Measurements from ENCODE around the gene LRRC59. TPM values are rescaled to one million over a fixed set of nuclear protein-coding genes. Genes with fewer than 3 reads are reported as not detected.

The LRRC59 gene
- total and polyA plus RNA-seq, 4 donors = 21.4 to 136 (median 75.6) TPM

DNA sequence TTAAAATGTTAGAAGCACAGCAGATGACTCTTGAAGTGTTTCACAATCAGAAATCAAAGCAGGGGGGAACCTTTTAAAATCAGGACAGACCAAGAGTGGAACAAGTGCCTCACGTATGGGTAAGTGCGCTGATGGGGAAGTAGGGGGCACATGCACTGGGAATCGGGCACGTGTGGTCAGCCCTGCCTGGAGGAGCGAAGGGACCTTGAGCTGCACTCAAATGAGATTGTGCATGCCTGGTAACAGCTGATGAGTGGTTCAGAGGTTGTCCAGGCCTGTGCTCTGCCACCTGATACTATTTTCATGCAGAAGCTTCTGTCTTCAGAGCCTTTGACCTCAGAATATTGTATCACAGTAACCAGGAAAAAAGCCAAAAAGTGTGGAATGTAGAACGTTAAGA, 65.1 kb downstream of the LRRC59 start (continued):
- TF ChIP-seq, protein P1, sequence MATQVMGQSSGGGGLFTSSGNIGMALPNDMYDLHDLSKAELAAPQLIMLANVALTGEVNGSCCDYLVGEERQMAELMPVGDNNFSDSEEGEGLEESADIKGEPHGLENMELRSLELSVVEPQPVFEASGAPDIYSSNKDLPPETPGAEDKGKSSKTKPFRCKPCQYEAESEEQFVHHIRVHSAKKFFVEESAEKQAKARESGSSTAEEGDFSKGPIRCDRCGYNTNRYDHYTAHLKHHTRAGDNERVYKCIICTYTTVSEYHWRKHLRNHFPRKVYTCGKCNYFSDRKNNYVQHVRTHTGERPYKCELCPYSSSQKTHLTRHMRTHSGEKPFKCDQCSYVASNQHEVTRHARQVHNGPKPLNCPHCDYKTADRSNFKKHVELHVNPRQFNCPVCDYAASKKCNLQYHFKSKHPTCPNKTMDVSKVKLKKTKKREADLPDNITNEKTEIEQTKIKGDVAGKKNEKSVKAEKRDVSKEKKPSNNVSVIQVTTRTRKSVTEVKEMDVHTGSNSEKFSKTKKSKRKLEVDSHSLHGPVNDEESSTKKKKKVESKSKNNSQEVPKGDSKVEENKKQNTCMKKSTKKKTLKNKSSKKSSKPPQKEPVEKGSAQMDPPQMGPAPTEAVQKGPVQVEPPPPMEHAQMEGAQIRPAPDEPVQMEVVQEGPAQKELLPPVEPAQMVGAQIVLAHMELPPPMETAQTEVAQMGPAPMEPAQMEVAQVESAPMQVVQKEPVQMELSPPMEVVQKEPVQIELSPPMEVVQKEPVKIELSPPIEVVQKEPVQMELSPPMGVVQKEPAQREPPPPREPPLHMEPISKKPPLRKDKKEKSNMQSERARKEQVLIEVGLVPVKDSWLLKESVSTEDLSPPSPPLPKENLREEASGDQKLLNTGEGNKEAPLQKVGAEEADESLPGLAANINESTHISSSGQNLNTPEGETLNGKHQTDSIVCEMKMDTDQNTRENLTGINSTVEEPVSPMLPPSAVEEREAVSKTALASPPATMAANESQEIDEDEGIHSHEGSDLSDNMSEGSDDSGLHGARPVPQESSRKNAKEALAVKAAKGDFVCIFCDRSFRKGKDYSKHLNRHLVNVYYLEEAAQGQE (IDR thresholded peaks at IDR 0.05) = no peak

Small RNA genes lying within 50 kb of the gene (small RNA-seq; reads per million reads assigned to genes)
- gene RF00019 = not detected

Other genes with a start within 250 kb of the LRRC59 start
- gene PPP1R9B, start 246.8 kb downstream of the LRRC59 start, total RNA-seq = 10 to 100 TPM in 1 of 2 donors, 1 to 10 TPM in 1; 7.4 to 26.1 TPM
- gene PPP1R9B, start 246.8 kb downstream of the LRRC59 start, polyA plus RNA-seq = 1 to 10 TPM in 1 of 2 donors, under 1 TPM in 1; 0.90 to 6.7 TPM
- 1 to 10 TPM in 1 of 2 donors, not detected in 1; 1.3 TPM for gene SGCA, start 231.5 kb downstream of the LRRC59 start, total RNA-seq
- 1 to 10 TPM in 1 of 2 donors, under 1 TPM in 1; 0.31 to 1.2 TPM for gene SGCA, start 231.5 kb downstream of the LRRC59 start, polyA plus RNA-seq
- gene COL1A1, start 195.9 kb downstream of the LRRC59 start, total RNA-seq = 10 to 100 TPM; 15.3 to 72.5 TPM
- 10 to 100 TPM in 1 of 2 donors, 1 to 10 TPM in 1; 8.3 to 56.3 TPM for gene COL1A1, start 195.9 kb downstream of the LRRC59 start, polyA plus RNA-seq
- gene TMEM92, start 123.1 kb downstream of the LRRC59 start, total RNA-seq = 1 to 10 TPM in 1 of 2 donors, under 1 TPM in 1; 0.05 to 2.8 TPM
- gene TMEM92, start 123.1 kb downstream of the LRRC59 start, polyA plus RNA-seq = 10 to 100 TPM in 1 of 2 donors, 1 to 10 TPM in 1; 5.3 to 17.9 TPM
- gene XYLT2, start 51.4 kb downstream of the LRRC59 start, total RNA-seq = 10 to 100 TPM; 10.7 to 11.3 TPM
- gene XYLT2, start 51.4 kb downstream of the LRRC59 start, polyA plus RNA-seq = 1 to 10 TPM; 5.3 to 5.7 TPM
- 10 to 100 TPM; 25.9 to 36.9 TPM for gene MRPL27, start 24.3 kb downstream of the LRRC59 start, total RNA-seq
- gene MRPL27, start 24.3 kb downstream of the LRRC59 start, polyA plus RNA-seq = 10 to 100 TPM; 70.2 to 87.1 TPM
- 1 to 10 TPM in 1 of 2 donors, under 1 TPM in 1; 0.08 to 3.4 TPM for gene EME1, start 24.3 kb downstream of the LRRC59 start, total RNA-seq
- under 1 TPM; 0.26 to 0.43 TPM for gene EME1, start 24.3 kb downstream of the LRRC59 start, polyA plus RNA-seq
- gene ACSF2, start 28.7 kb upstream of the LRRC59 start, total RNA-seq = 10 to 100 TPM; 18.9 to 34.3 TPM
- 10 to 100 TPM; 20.0 to 22.2 TPM for gene ACSF2, start 28.7 kb upstream of the LRRC59 start, polyA plus RNA-seq
- gene CHAD, start 71.4 kb upstream of the LRRC59 start, total RNA-seq = 1 to 10 TPM in 1 of 2 donors, under 1 TPM in 1; 0.51 to 1.8 TPM
- 1 to 10 TPM; 2.7 to 3.3 TPM for gene CHAD, start 71.4 kb upstream of the LRRC59 start, polyA plus RNA-seq
- gene RSAD1, start 81.3 kb upstream of the LRRC59 start, total RNA-seq = 10 to 100 TPM; 10.8 to 22.7 TPM
- gene RSAD1, start 81.3 kb upstream of the LRRC59 start, polyA plus RNA-seq = 10 to 100 TPM; 18.2 to 18.9 TPM
- gene MYCBPAP, start 110.9 kb upstream of the LRRC59 start, total RNA-seq = under 1 TPM; 0.23 to 0.25 TPM
- gene MYCBPAP, start 110.9 kb upstream of the LRRC59 start, polyA plus RNA-seq = not detected
- gene EPN3, start 135.2 kb upstream of the LRRC59 start, total RNA-seq = under 1 TPM; 0.33 to 0.51 TPM
- gene EPN3, start 135.2 kb upstream of the LRRC59 start, polyA plus RNA-seq = under 1 TPM in 1 of 2 donors, not detected in 1; 0.06 TPM
- gene SPATA20, start 149.7 kb upstream of the LRRC59 start, total RNA-seq = 10 to 100 TPM; 15.6 to 16.4 TPM
- gene SPATA20, start 149.7 kb upstream of the LRRC59 start, polyA plus RNA-seq = 10 to 100 TPM; 22.7 to 42.4 TPM
- under 1 TPM; under 0.01 to 0.14 TPM for gene CACNA1G, start 163.2 kb upstream of the LRRC59 start, total RNA-seq
- gene CACNA1G, start 163.2 kb upstream of the LRRC59 start, polyA plus RNA-seq = under 1 TPM in 1 of 2 donors, not detected in 1; 0.01 TPM
- 100 to 1,000 TPM in 1 of 2 donors, 10 to 100 TPM in 1; 10.5 to 197 TPM for gene ABCC3, start 237.4 kb upstream of the LRRC59 start, total RNA-seq
- gene ABCC3, start 237.4 kb upstream of the LRRC59 start, polyA plus RNA-seq = 10 to 100 TPM; 66.7 to 94.3 TPM

All from liver (tissue), 6 donors.